ENCODE results near the gene SOX6. TPM values are rescaled to one million over a fixed set of nuclear protein-coding genes. Genes with fewer than 3 reads are reported as not detected.

SOX6 gene
- total RNA-seq, 2 experiments from 2014 or later: 0.20 TPM; not detected in 1

DNA sequence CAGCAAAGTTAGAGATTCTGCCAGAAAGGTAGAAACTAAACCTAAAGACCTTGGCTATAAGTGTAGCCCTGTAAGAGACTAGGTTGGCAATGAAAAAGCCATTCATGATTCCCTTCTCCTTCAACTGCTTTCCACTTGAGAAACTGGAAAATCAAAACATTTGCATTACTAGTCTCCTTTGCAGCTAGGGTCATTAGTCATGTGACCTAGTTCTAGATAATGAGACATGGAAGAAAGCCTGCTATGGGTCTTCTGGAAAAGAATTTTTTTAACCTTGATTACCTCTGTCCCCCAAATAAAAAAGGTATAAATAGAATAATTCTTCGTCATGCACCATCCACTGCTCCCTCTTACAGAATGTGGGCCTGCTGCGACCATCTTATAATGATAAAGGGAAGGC, 80.1 kb downstream of the SOX6 start:
- no peaks in the 10 kb centered on the region for H3K36me3 Mint-ChIP-seq (ENCODE audit: low read depth)
- no peaks in the 10 kb centered on the region for H3K27me3 Mint-ChIP-seq
- no peak overlapping the region for H3K27ac Mint-ChIP-seq
- TF ChIP-seq, protein P1, sequence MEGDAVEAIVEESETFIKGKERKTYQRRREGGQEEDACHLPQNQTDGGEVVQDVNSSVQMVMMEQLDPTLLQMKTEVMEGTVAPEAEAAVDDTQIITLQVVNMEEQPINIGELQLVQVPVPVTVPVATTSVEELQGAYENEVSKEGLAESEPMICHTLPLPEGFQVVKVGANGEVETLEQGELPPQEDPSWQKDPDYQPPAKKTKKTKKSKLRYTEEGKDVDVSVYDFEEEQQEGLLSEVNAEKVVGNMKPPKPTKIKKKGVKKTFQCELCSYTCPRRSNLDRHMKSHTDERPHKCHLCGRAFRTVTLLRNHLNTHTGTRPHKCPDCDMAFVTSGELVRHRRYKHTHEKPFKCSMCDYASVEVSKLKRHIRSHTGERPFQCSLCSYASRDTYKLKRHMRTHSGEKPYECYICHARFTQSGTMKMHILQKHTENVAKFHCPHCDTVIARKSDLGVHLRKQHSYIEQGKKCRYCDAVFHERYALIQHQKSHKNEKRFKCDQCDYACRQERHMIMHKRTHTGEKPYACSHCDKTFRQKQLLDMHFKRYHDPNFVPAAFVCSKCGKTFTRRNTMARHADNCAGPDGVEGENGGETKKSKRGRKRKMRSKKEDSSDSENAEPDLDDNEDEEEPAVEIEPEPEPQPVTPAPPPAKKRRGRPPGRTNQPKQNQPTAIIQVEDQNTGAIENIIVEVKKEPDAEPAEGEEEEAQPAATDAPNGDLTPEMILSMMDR (IDR thresholded peaks at IDR 0.05): no peak
- CTCF ChIA-PET: no interaction called here
- intact Hi-C loops (cut with DNase I, micrococcal nuclease): no loop called here
- no peak for ATAC-seq (ENCODE audit: poor library complexity)
- no peak overlapping the region for H3K27ac ChIP-seq (ENCODE audit: low read depth in 1 of 2, low read length in 2 of 2)
- POLR2A ChIA-PET: no interaction called here
- H3K4me3 Mint-ChIP-seq: no peak overlapping the region
- no peaks in the 10 kb centered on the region for H3K9me3 ChIP-seq (ENCODE audit: control insufficient read depth in 1 of 2, insufficient read depth in 1 of 2, low read length in 2 of 2)
- no peak overlapping the region for H3K4me3 ChIP-seq (ENCODE audit: low read length)
- H3K4me1 Mint-ChIP-seq (ENCODE audit: low read depth): no peaks in the 10 kb centered on the region
- DNase-seq: no peak
- no peaks in the 10 kb centered on the region for H3K4me1 ChIP-seq (ENCODE audit: insufficient read depth, low read length)
- H3K9me3 Mint-ChIP-seq: no peaks in the 10 kb centered on the region
- no peaks in the 10 kb centered on the region for H3K27me3 ChIP-seq (ENCODE audit: control insufficient read depth in 1 of 2, insufficient read depth in 2 of 2, low read length in 2 of 2)
- no peaks in the 10 kb centered on the region for H3K36me3 ChIP-seq (ENCODE audit: insufficient read depth, low read length)

DNA sequence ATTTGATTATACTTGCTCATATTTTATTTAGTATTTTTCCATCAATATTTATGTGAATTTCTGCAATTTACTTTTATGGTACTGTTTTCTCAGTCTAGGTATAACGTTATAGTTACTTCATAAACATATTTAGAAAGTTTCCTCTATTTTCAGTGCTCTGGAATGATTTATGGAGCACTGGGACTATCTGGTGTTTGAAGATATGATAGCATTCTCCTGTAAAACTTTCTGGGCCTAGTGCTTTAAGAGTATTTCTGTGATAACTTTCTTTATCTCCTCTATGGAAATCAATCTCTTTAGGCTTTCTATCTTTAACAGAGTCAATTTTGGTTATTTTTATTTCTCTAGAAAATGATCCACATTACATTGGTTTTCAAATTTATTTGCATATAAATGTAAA, 85.1 kb downstream of the SOX6 start:
- TF ChIP-seq, protein P1 (IDR thresholded peaks at IDR 0.05): no peak
- no peak overlapping the region for H3K4me3 ChIP-seq (ENCODE audit: low read length)
- CTCF ChIA-PET: no interaction called here
- H3K9me3 Mint-ChIP-seq: peaks cover 6% of the 10 kb centered on the region
- H3K4me3 Mint-ChIP-seq: no peak overlapping the region
- H3K27me3 ChIP-seq (ENCODE audit: control insufficient read depth in 1 of 2, insufficient read depth in 2 of 2, low read length in 2 of 2): no peaks in the 10 kb centered on the region
- no peak overlapping the region for H3K27ac ChIP-seq (ENCODE audit: low read depth in 1 of 2, low read length in 2 of 2)
- H3K36me3 ChIP-seq (ENCODE audit: insufficient read depth, low read length): no peaks in the 10 kb centered on the region
- no peaks in the 10 kb centered on the region for H3K9me3 ChIP-seq (ENCODE audit: control insufficient read depth in 1 of 2, insufficient read depth in 1 of 2, low read length in 2 of 2)
- POLR2A ChIA-PET: no interaction called here
- no peaks in the 10 kb centered on the region for H3K27me3 Mint-ChIP-seq
- no peaks in the 10 kb centered on the region for H3K4me1 ChIP-seq (ENCODE audit: insufficient read depth, low read length)
- ATAC-seq (ENCODE audit: poor library complexity) (no peak), DNase-seq (no peak)
- intact Hi-C loops (cut with DNase I, micrococcal nuclease): no loop called here
- H3K36me3 Mint-ChIP-seq (ENCODE audit: low read depth): no peaks in the 10 kb centered on the region
- no peaks in the 10 kb centered on the region for H3K4me1 Mint-ChIP-seq (ENCODE audit: low read depth)
- H3K27ac Mint-ChIP-seq: no peak overlapping the region

DNA sequence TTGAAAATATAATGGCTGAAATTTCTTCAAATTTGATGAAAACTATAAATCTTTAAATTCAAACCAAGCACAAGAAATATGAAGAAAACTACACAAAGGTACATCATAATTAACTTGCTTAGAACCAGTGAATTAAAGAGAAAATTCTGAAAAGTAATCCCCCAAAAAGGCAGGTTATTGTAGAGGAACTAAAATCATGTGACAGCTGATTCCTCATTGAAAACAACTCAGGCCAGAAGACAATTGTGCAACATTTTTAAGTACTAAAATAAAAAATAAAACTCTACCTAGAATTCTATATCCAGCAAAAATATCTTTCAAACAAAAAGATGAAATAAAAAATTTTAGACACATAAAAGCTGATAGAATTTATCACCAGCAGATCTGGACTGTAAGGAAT, 90.3 kb downstream of the SOX6 start:
- intact Hi-C loops (cut with DNase I, micrococcal nuclease): no loop called here
- H3K9me3 Mint-ChIP-seq: peaks cover 11% of the 10 kb centered on the region
- Histone ChIP-seq H3K4me1 (ENCODE audit: insufficient read depth, low read length) (no peaks in the 10 kb centered on the region), H3K27me3 (ENCODE audit: control insufficient read depth in 1 of 2, insufficient read depth in 2 of 2, low read length in 2 of 2) (no peaks in the 10 kb centered on the region), H3K4me3 (ENCODE audit: low read length) (no peak overlapping the region), H3K27ac (ENCODE audit: low read depth in 1 of 2, low read length in 2 of 2) (no peak overlapping the region), H3K36me3 (ENCODE audit: insufficient read depth, low read length) (no peaks in the 10 kb centered on the region), H3K9me3 (ENCODE audit: control insufficient read depth in 1 of 2, insufficient read depth in 1 of 2, low read length in 2 of 2) (no peaks in the 10 kb centered on the region)
- TF ChIP-seq, protein P1 (IDR thresholded peaks at IDR 0.05): no peak
- DNase-seq: no peak
- POLR2A ChIA-PET: no interaction called here
- no peak for ATAC-seq (ENCODE audit: poor library complexity)
- H3K4me1 Mint-ChIP-seq (ENCODE audit: low read depth): no peaks in the 10 kb centered on the region
- CTCF ChIA-PET: no interaction called here
- H3K27me3 Mint-ChIP-seq: no peaks in the 10 kb centered on the region
- no peaks in the 10 kb centered on the region for H3K36me3 Mint-ChIP-seq (ENCODE audit: low read depth)
- H3K27ac Mint-ChIP-seq: no peak overlapping the region
- H3K4me3 Mint-ChIP-seq: no peak overlapping the region
